KBM-7 (cell line): ENCODE results near the gene SPRR1A.

Experiments used
- DNase-seq: peaks from one replicate; pipeline ENCODE4 v3.0.0-alpha.2; 2015
- in situ Hi-C: fragments of 300-500 bp; cut with MboI; formaldehyde crosslinking; loops from 2 replicates; pipeline ENCODE4 v1.14.3; 2020; ENCODE audit warnings: low sequenced_read_pairs, low pct_unique_long_range_greater_than_20kb, mixed read lengths

SPRR1A gene, protein sequence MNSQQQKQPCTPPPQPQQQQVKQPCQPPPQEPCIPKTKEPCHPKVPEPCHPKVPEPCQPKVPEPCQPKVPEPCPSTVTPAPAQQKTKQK

DNA sequence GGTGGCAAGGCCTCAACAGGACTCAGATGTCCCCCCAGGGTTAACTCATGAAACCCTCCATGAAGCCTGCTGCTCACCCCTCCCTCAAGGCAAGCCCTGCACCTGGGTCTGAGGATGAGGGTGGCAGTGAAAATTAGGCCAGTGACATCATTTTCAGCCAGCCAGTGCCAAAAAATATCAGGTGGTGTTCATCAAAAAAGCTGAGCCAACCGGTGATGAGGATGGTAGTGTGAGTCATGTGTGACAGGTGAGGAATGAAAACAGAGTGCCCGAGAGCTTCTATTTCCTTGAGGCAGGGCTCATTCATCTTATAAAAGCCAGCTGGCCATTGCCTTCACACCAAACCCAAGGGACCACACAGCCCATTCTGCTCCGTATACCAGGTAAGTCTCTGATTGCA is at the start of gene SPRR1A:
Gene SPRR1A, plus strand, starts transcription at position 339 of the 400 bp plus-strand sequence. CDS start 1,150 bp downstream, outside the sequence.
- in situ Hi-C loops = no loop called here
- no peak for DNase-seq

DNA sequence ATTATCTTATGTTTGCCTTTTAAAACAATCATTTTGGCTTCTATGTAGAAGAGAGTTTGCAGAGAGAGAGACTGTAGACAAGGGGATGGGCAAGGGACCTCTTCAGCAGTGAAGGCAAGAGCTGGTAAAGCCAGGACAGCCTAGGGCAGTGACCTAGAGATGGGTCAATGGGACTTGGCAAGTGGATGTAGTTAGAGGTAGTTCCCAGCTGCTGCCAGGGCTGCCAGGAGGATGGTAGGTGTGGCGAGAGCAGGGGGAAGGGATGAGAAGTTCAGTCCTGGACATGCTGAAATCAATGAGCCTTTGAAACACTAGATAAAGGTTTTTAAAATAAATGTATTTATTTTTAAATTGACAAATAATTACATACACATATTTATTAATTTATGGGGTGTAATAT is 43.3 kb upstream of the SPRR1A start:
- in situ Hi-C loops = no loop called here
- DNase-seq = no peak

DNA sequence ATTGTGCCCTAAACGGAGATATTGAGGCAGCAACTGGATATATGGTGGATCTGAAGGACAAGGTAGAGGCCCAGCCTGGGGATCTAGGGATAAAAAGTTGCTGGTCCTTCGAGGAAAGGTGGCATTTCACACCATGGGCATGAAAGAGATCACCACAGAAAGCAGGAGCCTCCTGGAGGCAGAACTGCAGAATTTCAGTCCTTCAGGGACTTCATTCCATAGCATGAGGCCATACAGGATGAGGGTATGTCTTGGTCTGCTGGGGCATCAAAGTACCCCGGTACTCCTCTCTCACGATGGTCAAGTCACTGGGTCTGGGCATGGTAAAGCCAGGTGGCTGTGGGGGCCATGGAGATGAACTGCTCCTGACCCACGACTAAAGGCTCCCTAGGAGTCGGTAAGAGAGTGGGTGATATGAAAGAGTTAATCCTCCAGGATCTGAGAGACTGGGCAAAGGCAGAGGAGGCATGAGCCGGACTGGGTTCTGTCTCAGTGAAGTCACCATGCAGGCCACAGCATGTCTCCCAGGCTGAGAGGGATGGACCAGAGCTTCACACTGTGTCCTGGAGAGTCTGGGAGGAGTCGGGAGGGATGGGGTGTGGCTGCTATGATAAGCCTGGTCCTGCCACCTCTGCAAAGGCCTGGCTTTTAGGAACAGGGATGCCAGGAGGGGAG is 42.7 kb upstream of the SPRR1A start:
- no peak for DNase-seq
- in situ Hi-C loops = no loop called here

DNA sequence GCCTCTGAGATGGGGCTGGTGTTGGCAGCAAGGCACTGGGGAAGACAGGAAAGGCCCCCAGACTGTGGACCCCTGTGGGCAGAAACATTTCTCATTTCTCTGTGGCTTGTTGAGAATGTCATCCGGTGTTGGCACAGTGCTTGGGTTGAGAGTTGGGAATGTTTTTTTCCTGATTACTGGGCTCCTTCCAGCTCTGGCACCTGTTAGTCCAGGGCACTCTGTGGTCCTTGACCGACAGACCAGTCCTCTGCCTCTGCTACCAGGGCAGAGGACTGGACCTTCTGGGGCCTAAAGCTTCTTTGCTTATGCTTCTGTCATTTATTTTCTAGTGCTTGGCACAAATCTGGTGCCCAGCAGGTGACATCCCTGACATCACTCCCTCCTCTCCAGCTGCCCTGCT is 41.7 kb upstream of the SPRR1A start:
- in situ Hi-C loops = no loop called here
- no peak for DNase-seq

DNA sequence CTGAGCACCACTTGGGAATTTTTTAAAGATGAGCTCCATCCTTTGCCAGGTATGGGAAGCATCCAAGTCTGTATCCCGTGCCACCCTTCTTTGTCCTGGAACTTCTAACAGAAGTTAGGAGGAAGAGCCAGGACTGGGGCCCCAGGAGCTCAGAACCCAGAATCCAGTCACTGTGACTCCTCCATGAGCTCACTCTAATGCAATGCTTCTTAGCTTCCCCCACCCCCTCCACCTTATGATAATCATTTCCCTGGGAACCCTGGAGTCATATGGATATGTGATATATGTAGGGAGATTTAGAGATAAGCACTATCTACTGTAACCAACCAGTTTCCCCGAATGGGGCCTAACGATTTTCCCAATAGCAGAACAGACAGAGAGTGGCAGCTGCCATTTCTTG is 37.6 kb upstream of the SPRR1A start:
- in situ Hi-C loops = no loop called here
- no peak for DNase-seq

DNA sequence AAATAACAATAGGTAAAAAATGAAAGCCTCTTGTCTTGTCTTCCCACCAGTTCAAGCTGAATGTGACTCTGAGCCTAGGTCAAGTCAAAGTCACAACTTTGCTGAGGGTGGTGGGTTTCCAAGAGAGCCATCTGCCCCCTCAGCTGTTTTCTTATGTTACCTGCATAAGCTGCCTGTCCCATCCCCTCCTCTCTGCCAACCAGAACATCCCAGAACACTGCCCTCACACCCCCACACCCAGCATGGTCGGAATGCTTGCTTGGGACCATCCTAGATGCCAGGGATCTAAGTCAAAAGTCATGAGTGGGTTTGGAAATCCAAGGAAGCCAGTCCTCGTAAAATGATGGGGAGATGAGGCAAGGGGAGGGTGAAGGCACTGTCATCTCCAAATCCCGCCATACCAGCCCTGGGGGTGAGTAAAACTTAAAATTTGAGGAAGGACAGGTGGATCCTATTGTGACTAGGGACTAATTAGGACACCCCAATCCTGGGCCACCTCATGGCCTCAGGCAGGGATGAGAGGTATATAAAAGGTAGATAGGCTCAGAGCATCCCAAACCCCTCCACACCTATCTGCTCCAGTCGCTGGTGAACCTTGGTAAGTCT is 37.1 kb upstream of the SPRR1A start, which contains the start of gene SPRR5:
Gene SPRR5, plus strand, starts transcription at position 556 of the 606 bp plus-strand sequence. CDS start 1,349 bp downstream, outside the sequence.
- in situ Hi-C loops = no loop called here
- no peak for DNase-seq

DNA sequence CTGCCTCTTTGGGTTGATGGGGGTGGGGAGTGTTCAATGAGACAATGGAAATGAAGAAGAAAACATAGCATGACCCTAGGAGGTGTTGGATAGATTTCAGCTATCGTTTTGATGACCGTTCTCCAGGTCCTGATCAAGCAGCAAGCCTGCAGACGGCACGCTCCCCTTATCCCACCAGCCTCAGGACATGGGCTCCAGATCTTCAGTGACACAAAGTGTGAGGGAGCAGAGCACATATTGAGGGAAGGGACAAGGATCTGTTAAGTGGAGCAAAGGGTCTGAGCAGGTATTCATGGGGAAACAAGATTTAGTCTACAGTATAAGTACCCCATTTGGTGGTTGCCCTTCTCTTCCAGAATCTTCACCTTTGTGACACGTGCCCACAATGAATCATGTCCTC is 32.2 kb upstream of the SPRR1A start:
- DNase-seq = no peak
- in situ Hi-C loops = no loop called here

DNA sequence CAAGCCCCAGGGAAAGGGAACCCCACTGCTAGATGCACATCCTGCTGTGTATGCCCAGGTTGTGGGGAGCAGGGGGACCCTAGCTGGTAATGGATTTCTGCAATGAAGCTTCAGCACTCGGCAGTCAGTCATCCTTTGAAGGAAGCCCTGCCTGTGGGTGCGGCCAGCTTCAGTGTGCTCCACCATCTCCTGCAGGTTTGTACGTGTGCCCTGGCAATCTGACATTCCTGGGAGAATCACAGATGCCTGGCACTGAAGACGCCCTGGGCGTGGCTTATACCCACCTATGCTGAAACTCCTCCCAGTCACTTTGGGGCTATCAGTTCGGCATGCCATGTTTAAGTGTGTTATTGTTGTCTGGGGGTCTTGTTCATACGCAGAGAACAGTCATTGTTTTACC is 30.1 kb upstream of the SPRR1A start:
- in situ Hi-C loops = no loop called here
- no peak for DNase-seq

DNA sequence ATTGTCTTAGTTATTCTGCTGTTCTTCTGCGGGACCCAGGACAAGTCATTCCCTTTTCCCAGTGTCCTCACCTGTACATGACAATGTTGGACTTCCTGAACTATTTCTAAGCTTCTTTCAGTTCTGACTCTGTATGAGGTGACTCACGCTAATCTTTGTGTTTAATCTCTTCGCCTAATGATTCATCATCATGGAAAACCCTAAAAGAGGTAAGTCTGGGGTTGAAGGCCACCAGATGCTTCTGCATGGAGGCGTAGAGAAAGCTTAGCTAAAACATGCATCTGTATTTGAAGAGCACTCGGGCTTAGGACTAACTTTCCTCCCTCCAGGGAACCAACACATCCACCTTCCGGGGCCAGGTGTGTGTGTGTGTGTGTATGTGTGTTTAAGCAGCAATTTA is 29.4 kb upstream of the SPRR1A start:
- in situ Hi-C loops = no loop called here
- no peak for DNase-seq

DNA sequence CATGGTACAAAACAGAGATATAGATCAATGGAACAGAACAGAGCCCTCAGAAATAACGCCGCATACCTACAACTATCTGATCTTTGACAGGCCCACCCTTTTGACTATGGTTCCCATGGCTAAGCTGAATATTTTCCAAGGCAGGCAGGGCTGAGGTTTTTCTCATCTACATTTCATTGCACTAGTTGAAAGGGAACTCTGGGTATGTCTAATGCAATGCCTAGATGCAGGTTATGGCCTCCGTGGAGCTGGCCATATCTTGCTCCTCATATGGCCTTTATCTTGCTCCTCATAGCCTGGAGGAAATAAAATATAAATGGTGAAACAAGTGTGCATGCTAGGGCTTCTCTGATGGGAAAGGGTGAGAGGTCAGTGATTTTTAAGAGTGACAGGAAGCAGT is 26.3 kb upstream of the SPRR1A start:
- in situ Hi-C loops = no loop called here
- DNase-seq = no peak

DNA sequence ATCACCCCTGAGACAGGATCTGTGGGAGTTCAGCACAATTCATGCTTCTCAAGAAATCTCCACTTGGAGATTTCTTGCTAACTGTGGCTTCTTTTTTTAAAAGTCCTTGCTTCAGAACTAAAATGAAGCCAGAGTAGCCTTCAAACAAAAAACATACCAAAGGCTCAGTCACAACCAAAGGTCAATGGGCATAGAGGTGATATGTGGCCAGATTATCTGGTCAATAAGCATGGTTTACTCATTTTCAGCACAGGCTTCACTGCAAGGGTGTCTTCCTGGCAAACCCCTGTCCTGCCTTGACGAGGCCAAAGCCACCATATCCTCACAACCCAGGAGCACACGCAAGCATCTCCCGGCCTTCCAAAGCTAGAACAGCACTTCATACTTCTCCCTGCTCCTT is 24.6 kb upstream of the SPRR1A start:
- in situ Hi-C loops = no loop called here

DNA sequence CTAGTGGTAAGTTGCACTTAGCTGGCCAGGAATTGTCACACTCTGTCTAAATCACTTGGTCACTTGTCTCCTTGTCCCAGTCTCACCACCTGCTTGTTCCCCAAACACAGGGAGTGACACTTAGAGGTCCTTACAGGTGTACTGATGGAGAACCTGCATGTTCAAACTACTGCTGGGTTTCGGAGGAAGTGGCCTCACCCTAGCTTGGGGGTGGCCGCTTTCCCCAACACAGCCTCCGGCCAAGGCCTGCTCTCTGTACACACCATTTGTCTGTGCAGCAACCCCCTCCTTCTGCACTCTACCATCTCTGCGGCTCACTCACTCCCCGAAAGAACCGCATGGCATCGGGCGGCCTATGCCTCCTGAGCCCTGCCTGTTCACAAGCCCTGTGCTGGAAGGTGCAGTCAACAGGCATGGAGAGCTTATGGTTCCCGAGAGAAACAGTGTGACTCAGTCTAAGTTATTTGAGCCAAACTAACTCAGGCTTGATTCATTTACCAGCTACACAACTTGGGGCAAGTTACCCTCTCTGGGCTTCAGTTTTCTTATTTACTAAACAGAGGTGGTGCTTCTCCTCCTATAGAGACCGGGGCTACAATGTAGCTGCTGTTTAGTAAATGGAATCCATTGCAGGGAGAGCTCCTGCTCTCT is 24.0 kb upstream of the SPRR1A start:
- in situ Hi-C loops = no loop called here
- no peak for DNase-seq

More for the DNA sequence above, 24.6 kb upstream of the SPRR1A start:
- no peak for DNase-seq

DNA sequence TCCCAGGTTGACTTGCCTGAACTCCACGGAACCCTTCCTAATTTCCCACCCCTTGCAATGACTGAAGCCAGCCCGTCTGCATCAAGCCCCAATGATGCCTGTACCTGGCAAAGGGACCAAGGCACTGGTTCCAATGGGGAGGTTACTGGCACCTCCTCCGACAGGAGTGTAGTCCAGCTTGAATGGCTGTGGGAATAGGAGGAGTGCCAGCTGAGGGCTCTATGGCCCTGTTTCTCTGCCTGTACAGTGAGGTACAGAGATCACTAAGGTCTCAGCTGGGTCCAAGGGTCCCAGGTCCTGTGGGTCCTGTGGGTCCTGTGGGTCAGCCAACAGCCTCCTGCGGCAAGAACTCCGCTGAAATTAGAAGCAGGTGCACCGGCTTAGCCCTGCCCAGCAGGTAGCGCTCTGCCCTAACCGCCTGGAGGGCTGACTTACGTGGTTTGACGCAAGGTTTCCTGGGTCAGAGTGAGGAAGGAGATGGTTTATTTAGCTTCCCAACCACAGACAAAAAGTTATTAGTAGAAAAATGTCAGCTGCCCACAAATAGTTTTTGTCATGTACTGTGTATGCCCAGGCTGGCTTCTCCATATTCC is 23.3 kb upstream of the SPRR1A start:
- no peak for DNase-seq
- in situ Hi-C loops = no loop called here

DNA sequence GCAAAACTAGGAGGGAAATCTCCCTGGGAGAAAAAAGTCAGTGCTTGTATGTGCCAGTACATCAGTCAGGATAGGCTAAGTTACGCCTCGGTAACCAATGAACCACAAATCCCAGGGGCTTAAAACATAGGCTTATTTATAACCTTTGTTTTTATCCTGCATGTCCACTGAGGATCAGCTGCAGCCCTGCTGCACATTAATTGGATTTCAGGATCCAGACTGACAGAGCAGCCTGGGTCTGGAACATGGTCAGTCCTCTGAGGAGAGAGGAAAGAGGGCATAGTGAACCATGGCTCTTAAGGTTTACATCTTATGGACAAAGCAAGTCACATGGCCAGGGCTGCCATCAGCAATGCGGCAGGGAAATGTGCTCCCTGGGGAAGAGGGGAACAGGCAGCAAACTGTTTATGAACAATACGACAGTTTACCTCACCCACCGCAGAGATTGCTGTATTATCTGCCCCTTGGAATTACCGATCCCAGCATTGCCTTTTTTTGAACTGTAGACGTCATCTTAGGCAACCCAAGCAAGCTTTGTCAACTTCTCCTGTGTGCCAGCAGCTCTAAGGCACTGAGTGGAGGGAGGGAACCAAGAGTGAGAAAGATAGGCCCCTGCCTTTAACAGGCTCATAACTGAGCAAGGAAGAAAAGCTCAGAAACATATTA is 22.5 kb upstream of the SPRR1A start:
- in situ Hi-C loops = no loop called here
- no peak for DNase-seq

DNA sequence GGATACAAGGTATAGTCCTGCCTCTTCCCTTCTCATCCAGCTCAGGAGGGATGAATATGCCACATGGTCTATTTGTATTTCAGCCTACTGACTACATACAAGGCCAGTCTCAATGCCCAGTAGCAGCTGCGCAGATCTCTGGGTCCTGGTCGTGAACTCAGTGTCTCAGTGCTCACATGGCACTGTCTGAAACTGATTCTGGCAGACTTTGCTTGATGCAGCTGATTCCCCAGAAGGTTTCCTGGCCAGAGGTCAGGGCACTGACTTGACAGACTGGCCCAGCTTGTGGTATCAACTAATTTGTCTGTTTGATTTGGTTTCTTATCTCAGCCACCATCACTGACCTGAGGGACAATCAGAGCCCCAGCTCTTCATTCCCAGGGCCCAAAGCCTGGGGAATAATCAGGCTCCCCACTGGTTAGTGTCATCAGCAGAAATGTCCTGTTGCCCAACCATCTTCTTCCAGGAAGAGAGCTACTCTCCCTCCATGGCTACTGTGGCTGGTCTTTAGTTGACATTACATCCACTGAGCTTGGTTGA is 20.9 kb upstream of the SPRR1A start:
- DNase-seq = no peak
- in situ Hi-C loops = no loop called here

DNA sequence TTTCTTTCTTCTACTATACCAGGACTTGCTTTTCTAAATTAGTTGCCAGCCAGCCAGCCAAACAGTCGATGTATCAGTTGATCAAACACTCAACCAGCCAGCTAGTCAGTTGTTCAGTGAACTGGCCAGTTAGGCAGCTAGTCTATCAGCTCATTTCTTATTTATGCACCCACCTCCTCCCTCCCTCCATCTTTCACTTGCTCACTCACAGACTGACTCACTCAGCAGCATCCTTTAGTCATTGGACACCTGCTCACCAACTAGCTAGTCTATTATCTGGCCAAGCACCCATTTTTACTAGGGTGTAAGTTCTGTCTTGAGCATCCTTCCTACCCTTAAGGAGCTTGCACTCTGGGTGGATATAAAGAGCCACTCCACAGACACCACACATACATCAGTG is 19.3 kb upstream of the SPRR1A start:
- DNase-seq = no peak
- in situ Hi-C loops = no loop called here

DNA sequence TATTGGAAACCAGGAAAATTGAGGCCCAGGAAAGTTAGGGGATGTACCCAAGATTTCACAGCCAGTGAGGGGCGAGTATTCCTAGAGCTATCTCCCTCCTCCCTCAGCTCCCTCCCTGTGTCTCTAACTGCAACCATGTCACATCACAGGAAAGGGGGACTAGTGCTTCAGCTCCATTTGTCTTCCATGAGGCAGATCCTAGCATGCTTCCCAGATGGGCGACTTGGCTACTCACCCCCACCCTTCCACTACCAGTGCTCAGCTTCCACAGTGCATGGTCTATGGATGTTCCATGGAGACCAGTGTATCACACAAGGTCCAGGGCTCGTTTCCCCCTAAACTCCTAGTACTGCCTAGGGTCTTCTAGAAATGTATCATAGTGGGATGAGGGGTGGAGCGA is 18.0 kb upstream of the SPRR1A start:
- no peak for DNase-seq
- in situ Hi-C loops = no loop called here

DNA sequence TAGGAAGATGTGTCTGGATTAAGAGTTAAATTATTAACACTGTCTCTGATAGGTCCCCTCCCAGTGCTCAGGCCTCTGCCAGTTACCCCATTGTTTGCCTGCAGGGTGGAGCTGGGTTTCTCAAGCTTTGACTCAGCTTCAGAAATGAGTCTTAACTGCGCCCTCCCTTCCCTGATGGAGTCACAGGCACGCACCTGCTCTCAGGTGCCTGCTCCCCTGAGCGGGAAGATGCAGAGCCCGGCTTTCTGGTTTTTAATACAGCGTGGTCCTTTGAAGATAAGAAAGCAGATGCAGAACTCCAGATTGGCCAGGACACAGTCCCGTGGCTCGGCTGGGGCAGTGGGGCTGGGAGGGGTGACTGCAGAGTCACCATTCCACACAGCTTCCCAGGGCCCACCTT is 16.7 kb upstream of the SPRR1A start:
- in situ Hi-C loops = no loop called here
- no peak for DNase-seq

DNA sequence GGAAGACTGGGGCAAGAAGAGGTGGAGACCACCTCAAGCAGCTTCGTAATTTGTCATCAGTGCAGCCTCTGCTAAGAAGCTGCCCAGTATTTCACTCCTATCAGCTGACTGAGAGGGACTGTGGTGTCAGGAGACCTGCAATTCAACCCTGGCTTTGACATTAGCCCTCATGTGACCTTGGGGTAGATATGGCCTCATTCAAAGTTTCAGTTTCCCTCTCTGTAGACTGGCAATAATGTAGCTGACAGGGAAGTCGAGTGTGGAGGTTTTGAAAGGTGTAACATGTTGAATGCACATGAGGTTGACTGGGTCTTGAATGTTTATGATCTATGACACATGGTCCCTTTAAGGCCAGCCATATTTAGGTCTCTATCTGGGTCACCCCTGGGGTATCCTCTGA is 15.6 kb upstream of the SPRR1A start:
- no peak for DNase-seq
- in situ Hi-C loops = no loop called here
